ENCODE measurements around the gene OPA3.

The OPA3 gene

DNA sequence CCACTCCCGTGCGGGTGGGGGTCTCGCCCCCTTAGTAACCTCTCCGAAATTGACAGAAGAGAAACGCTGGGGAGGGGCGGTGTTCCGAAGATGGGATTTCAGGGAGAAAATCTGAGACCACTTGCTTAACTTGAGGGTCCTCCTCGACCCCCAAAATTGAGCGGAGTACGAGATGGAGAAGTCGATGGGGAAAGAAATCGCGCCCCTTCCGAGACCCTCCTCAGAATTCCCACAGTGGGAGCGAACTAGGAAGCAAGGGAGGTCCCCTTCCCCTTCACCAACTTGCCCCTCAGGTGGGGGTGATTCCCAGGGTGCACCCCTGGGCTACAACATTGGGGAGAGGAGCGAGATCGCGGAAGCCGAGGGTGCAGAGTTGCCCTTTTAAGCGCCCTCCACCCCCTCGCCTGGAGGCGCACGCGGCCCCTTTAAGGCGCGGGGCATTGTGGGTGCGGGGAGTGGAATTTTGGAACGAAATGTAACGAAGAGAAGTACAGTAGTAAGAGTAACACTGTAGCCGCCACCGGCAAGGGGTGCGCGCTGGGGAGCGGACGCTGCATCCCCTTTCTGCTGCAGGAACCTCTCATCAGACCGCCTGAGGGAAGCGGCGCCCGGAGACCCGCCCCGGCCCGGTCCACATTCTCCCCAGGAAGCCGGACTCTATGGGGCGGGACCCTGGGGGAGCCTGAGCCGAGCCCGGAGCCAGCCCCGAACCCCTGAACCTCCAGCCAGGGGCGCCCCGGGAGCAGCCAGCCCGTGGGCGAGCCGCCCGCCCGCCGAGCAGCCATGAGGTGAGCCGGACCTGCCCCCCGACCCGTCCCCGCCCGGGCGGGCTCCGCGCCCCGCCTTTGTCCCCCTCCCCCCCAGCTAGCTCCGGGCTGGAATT, 77.4 kb downstream of the OPA3 start, which contains the start of gene VASP:
TSS of gene VASP (plus strand) at position 491 of the 883 bp plus-strand sequence. CDS start at position 784, 293 bp downstream.
- TF ChIP-seq, protein P1, sequence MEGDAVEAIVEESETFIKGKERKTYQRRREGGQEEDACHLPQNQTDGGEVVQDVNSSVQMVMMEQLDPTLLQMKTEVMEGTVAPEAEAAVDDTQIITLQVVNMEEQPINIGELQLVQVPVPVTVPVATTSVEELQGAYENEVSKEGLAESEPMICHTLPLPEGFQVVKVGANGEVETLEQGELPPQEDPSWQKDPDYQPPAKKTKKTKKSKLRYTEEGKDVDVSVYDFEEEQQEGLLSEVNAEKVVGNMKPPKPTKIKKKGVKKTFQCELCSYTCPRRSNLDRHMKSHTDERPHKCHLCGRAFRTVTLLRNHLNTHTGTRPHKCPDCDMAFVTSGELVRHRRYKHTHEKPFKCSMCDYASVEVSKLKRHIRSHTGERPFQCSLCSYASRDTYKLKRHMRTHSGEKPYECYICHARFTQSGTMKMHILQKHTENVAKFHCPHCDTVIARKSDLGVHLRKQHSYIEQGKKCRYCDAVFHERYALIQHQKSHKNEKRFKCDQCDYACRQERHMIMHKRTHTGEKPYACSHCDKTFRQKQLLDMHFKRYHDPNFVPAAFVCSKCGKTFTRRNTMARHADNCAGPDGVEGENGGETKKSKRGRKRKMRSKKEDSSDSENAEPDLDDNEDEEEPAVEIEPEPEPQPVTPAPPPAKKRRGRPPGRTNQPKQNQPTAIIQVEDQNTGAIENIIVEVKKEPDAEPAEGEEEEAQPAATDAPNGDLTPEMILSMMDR (IDR thresholded peaks at IDR 0.05; ENCODE audit: low read depth, low read length) = no peak
- in situ Hi-C loops (cut with HindIII; ENCODE audit: low sequenced_read_pairs) = no loop called here
- DNase-seq (ENCODE audit: low read depth, low spot score) = peak; percentile 90
- peak within 1 kb of the TSS; percentile 98 for H3K4me3 ChIP-seq (ENCODE audit: low read depth, low read length)

DNA sequence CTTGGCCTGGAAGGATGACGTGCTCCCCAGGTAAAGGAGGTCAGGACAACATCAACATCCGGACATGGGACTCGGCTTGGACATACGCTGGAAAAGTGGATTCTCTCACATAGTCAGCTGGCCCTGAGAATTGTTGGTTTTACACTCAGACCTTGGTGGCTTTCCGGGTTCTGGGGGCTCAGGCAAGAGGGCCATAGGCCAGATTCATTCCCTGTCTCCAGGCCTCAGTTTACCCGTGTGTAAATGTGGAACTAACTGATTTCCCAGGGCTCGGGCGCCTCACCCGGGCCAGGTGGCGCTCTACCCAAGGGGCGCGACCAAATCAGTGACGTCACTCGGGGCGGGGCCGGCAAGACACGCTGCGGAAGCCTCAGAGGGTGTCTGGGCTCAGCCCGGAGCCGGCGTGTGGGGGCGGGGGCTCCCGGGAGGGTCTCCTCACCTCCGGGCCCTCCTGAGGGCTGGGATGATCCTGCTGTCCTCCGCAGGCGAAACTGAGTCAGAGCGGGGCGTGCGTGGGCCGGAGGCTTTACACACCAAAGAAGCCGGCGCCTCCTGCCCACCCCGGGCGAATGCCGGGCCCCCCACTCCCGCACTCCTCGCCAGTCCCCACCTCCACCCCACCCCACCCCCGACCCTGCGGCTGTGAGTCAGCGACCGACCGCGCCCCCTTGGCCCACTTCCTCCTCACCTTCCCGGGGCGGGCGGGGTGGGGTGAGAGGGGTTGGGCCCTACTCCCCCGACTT, 78.2 kb downstream of the OPA3 start:
- TF ChIP-seq, protein P1 (IDR thresholded peaks at IDR 0.05; ENCODE audit: low read depth, low read length) = peak; percentile 61
- peak overlapping the region; percentile 98 for H3K4me3 ChIP-seq (ENCODE audit: low read depth, low read length)
- DNase-seq (ENCODE audit: low read depth, low spot score) = peak; percentile 93
- in situ Hi-C loops (cut with HindIII; ENCODE audit: low sequenced_read_pairs) = no loop called here

DNA sequence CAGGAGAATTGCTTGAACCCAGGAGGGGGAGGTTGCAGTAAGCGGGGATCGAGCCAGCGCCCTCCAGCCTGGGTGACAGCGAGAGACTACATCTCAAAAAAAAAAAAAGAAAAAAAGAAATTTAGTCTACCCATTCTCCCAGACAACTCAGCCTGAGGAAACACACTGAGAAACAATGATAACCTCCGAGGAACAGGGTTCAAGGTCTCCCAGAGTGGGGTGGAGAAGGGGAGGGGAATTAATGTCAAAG, 78.7 kb downstream of the OPA3 start:
- TF ChIP-seq, protein P1 (IDR thresholded peaks at IDR 0.05; ENCODE audit: low read depth, low read length) = no peak
- in situ Hi-C loops (cut with HindIII; ENCODE audit: low sequenced_read_pairs) = no loop called here
- H3K4me3 ChIP-seq (ENCODE audit: low read depth, low read length) = peak overlapping the region; percentile 98
- no peak for DNase-seq (ENCODE audit: low read depth, low spot score)

DNA sequence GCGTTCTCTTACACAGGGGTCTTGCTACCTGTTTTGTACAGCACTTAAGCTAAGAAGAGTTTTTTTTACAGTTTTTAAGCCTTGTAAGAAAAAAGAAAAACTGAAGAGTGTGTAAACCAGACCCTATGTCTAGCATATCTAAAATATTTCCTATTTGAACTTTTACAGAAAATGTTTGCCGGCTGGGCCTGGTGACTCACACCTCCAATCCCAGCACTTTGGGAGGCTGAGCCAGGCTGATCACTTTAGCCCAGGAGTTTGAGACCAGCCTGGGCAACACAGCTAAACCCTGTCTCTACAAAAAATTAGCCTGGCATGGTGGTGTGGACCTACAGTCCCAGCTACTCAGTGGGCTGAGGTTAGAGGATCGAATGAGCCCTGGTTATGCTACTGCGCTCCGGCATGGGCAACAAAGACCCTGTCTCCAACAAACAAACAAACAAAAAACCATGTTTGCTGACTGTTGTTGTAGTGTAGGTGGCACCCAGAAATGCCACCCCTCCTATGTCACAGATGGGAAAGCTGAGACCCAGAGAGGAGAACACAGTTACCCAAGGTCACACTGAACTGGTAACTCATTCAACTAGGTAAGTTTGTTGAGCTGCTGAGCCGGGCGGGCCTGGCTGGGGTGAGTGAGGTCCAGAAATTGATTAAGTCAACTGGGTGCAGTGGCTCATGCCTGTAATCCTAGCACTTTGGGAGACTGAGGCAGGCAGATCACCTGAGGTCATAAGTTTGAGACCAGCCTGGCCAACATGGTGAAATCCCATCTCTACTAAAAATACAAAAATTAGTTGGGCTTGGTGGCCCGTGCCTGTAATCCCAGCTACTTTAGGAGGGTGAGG, 79.2 kb downstream of the OPA3 start:
- DNase-seq (ENCODE audit: low read depth, low spot score) = peak; percentile 46
- in situ Hi-C loops (cut with HindIII; ENCODE audit: low sequenced_read_pairs) = no loop called here
- TF ChIP-seq, protein P1 (IDR thresholded peaks at IDR 0.05; ENCODE audit: low read depth, low read length) = no peak
- no peak overlapping the region for H3K4me3 ChIP-seq (ENCODE audit: low read depth, low read length)

DNA sequence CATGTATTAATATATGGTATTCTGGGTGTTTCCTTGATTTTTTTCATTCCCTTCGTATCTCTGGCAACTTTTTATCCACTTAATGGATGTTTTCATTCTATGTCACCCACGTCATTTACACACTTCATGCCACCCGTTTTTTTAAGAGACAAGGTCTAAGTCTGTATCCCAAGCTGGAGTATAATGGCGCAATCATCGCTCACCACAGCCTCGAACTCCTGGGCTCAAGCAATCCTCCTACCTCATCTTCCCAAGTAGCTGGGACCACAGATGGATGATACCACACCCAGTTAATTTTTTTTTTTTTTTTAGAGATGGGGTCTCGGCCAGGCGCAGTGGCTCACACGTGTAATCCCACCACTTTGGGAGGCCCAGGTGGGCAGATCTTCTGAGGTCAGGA, 80.7 kb downstream of the OPA3 start:
- no peak for DNase-seq (ENCODE audit: low read depth, low spot score)
- TF ChIP-seq, protein P1 (IDR thresholded peaks at IDR 0.05; ENCODE audit: low read depth, low read length) = no peak
- in situ Hi-C loops (cut with HindIII; ENCODE audit: low sequenced_read_pairs) = no loop called here
- H3K4me3 ChIP-seq (ENCODE audit: low read depth, low read length) = no peak overlapping the region

DNA sequence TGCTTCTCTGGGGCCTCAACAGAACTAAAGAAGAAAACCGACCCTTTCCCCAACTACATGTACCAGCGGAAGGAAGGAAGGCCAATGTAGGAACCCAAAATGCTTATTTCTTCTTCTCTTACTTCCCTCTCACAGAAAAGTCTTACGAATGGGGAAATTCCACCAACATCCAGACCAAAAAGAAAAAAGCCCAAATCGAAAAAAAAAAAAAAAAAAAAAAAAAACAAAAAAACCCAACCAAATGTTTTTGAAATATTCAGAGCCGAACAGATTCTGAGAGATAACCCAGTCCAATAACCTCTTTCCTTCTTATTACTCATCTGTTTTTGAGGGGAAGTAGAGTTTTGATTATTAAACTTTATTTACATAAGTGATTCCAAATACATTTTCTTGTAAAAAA, 82.5 kb downstream of the OPA3 start:
- DNase-seq (ENCODE audit: low read depth, low spot score) = no peak
- TF ChIP-seq, protein P1 (IDR thresholded peaks at IDR 0.05; ENCODE audit: low read depth, low read length) = no peak
- in situ Hi-C loops (cut with HindIII; ENCODE audit: low sequenced_read_pairs) = no loop called here
- H3K4me3 ChIP-seq (ENCODE audit: low read depth, low read length) = no peak overlapping the region

Data from astrocyte of the spinal cord (primary cell).